Spleen (tissue), 7 donors: ENCODE results near the gene JTB.

Experiments used
- POLR2A ChIP-seq, 3 donors: fragments of 450-650 bp; IDR thresholded peaks; one replicate each; pipeline ENCODE4 v1.5.1; 2017; ENCODE audit warnings: antibody characterized with exemption in 3 of 3, mild to moderate bottlenecking in 1 of 3
- TF ChIP-seq, protein P1 (sequence below), 11 experiments: fragments of 200-600 bp in 7 of 11; fragments of 450-650 bp in 4 of 11; sonication (generic) in 4 of 11; IDR thresholded peaks in 8 of 11; conservative IDR thresholded peaks in 3 of 11; 1 replicate in 7 of 11; 2 replicates in 4 of 11; pipeline versions ENCODE4 v1.4.0 to v1.8.0; 2016 to 2021; ENCODE audit warnings: antibody characterized with exemption in 11 of 11, inconsistent platforms in 4 of 11, mild to moderate bottlenecking in 1 of 11
- donor health status: DM: no; HTN: no; CAD: no; lungs with moderate emphysema.
- donor health status: DM: no; HTN: no; CAD: no.
- donor health status: DM: no; HTN: no; CAD: no.

- TF ChIP-seq, protein P1, sequence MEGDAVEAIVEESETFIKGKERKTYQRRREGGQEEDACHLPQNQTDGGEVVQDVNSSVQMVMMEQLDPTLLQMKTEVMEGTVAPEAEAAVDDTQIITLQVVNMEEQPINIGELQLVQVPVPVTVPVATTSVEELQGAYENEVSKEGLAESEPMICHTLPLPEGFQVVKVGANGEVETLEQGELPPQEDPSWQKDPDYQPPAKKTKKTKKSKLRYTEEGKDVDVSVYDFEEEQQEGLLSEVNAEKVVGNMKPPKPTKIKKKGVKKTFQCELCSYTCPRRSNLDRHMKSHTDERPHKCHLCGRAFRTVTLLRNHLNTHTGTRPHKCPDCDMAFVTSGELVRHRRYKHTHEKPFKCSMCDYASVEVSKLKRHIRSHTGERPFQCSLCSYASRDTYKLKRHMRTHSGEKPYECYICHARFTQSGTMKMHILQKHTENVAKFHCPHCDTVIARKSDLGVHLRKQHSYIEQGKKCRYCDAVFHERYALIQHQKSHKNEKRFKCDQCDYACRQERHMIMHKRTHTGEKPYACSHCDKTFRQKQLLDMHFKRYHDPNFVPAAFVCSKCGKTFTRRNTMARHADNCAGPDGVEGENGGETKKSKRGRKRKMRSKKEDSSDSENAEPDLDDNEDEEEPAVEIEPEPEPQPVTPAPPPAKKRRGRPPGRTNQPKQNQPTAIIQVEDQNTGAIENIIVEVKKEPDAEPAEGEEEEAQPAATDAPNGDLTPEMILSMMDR (IDR thresholded peaks at IDR 0.05 in 8 of 11, conservative IDR thresholded peaks at IDR 0.05 in 3 of 11): no peak
- no peak for TF ChIP-seq POLR2A (IDR thresholded peaks at IDR 0.05)
Observed at GRCh38 chr1:153932156-153933131, 45.0 kb downstream of the JTB start.
